ENCODE results near the gene MTG2. TPM values are rescaled to one million over a fixed set of nuclear protein-coding genes. Genes with fewer than 3 reads are reported as not detected.

The MTG2 gene
- total RNA-seq, 1 experiment from 2014 or later: 110 TPM

- no peak overlapping the region for H3K4me3 ChIP-seq (ENCODE audit: low read depth, low read length)
- no peaks in the 10 kb centered on the region for H3K9me3 Mint-ChIP-seq (ENCODE audit: unreplicated experiment)
- CTCF ChIA-PET: interaction anchor here (1.3 kb wide), 1 partner anchor 38 kb away, joined by 3 read pairs; no protein-coding TSS in a partner anchor
- TF ChIP-seq, protein P1, sequence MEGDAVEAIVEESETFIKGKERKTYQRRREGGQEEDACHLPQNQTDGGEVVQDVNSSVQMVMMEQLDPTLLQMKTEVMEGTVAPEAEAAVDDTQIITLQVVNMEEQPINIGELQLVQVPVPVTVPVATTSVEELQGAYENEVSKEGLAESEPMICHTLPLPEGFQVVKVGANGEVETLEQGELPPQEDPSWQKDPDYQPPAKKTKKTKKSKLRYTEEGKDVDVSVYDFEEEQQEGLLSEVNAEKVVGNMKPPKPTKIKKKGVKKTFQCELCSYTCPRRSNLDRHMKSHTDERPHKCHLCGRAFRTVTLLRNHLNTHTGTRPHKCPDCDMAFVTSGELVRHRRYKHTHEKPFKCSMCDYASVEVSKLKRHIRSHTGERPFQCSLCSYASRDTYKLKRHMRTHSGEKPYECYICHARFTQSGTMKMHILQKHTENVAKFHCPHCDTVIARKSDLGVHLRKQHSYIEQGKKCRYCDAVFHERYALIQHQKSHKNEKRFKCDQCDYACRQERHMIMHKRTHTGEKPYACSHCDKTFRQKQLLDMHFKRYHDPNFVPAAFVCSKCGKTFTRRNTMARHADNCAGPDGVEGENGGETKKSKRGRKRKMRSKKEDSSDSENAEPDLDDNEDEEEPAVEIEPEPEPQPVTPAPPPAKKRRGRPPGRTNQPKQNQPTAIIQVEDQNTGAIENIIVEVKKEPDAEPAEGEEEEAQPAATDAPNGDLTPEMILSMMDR (IDR thresholded peaks at IDR 0.05; ENCODE audit: insufficient read depth in 1 of 2, low read depth in 1 of 2, low read length in 1 of 2, severe bottlenecking in 1 of 2, unreplicated experiment in 1 of 2): no peak
- no peak overlapping the region for H3K27ac Mint-ChIP-seq (ENCODE audit: unreplicated experiment)
- no peaks in the 10 kb centered on the region for H3K4me1 Mint-ChIP-seq (ENCODE audit: low read depth, unreplicated experiment)
- H3K36me3 Mint-ChIP-seq (ENCODE audit: insufficient read depth, unreplicated experiment): peaks cover 68% of the 10 kb centered on the region
- H3K4me1 ChIP-seq: no peaks in the 10 kb centered on the region
- intact Hi-C loops (cut with micrococcal nuclease; ENCODE audit: unreplicated experiment): no loop called here
- H3K9me3 ChIP-seq: no peaks in the 10 kb centered on the region
- no TSS peak for BruUV-seq (replicated peaks)
- H3K27me3 ChIP-seq (replicated peaks; ENCODE audit: control insufficient read depth, insufficient read depth, low read length): no peaks in the 10 kb centered on the region
- no peak for DNase-seq
- no peak overlapping the region for H3K4me3 Mint-ChIP-seq (ENCODE audit: unreplicated experiment)
- no peaks in the 10 kb centered on the region for H3K27me3 Mint-ChIP-seq (ENCODE audit: insufficient read depth, unreplicated experiment)
- POLR2A ChIA-PET: no interaction called here
- H3K36me3 ChIP-seq (ENCODE audit: control insufficient read depth, insufficient read depth, low read length): peaks cover 8% of the 10 kb centered on the region; the same call in 1 of the 2 replicates
These were observed 8.6 kb upstream of the MTG2 start for GRCh38 chr20:62174021-62174804.

DNA sequence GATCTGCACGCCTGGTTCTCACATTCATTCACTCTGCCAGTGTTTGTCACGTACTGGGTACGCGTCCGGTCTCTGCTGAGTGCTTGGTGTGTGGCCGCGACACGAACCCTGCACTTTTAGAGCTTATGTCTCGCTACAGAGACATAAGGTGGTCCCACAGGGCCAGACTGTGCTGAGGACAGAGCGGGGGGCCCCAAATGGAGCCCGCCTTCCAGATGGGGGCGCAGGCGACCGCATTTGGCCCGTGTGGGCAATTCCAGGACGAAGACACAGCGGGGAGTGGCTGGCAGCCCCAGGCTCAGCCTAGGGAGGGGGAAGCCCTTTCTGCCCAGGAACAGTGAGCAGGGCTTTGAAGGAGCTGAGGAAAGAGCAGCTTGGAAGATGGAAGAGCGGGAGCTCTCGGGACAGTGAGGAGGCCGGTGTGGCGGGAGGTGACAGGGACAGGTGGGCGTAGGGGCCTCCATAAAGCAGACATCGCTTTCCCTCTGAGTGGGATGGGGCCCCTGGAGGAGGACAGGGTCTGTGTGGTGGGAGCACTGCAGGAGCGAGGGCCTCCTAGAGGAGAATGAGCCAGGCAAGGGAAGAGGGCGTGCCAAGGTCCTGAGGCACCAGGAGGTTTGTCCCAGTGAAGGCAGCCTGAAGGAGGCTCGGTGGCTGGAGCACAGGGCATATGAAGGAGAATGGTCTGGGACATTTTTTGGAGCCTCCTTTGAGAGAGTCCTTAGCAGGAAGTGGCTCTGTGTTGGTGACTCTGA lies 7.8 kb upstream of the MTG2 start:
- Mint-ChIP-seq H3K4me3 (ENCODE audit: unreplicated experiment) (no peak overlapping the region), H3K27me3 (ENCODE audit: insufficient read depth, unreplicated experiment) (no peaks in the 10 kb centered on the region), H3K4me1 (ENCODE audit: low read depth, unreplicated experiment) (no peaks in the 10 kb centered on the region), H3K27ac (ENCODE audit: unreplicated experiment) (peak overlapping the region; percentile 26), H3K9me3 (ENCODE audit: unreplicated experiment) (no peaks in the 10 kb centered on the region), H3K36me3 (ENCODE audit: insufficient read depth, unreplicated experiment) (peaks cover 66% of the 10 kb centered on the region)
- intact Hi-C loops (cut with micrococcal nuclease; ENCODE audit: unreplicated experiment): no loop called here
- Histone ChIP-seq H3K4me1 (no peaks in the 10 kb centered on the region), H3K9me3 (no peaks in the 10 kb centered on the region), H3K27me3 (replicated peaks; ENCODE audit: control insufficient read depth, insufficient read depth, low read length) (no peaks in the 10 kb centered on the region), H3K4me3 (ENCODE audit: low read depth, low read length) (no peak overlapping the region), H3K36me3 (ENCODE audit: control insufficient read depth, insufficient read depth, low read length) (peaks cover 6% of the 10 kb centered on the region; the same call in 1 of the 2 replicates)
- ChIA-PET POLR2A (no interaction called here), CTCF (no interaction called here)
- TF ChIP-seq, protein P1 (IDR thresholded peaks at IDR 0.05; ENCODE audit: insufficient read depth in 1 of 2, low read depth in 1 of 2, low read length in 1 of 2, severe bottlenecking in 1 of 2, unreplicated experiment in 1 of 2): no peak
- no peak for DNase-seq
- no TSS peak for BruUV-seq (replicated peaks)

GRCh38 chr20:62175711-62176110 lies 7.1 kb upstream of the MTG2 start:
- H3K27me3 ChIP-seq (replicated peaks; ENCODE audit: control insufficient read depth, insufficient read depth, low read length): no peaks in the 10 kb centered on the region
- POLR2A ChIA-PET: no interaction called here
- H3K36me3 Mint-ChIP-seq (ENCODE audit: insufficient read depth, unreplicated experiment): peaks cover 63% of the 10 kb centered on the region

More at GRCh38 chr20:62175711-62176110, 7.1 kb upstream of the MTG2 start:
- H3K27me3 Mint-ChIP-seq (ENCODE audit: insufficient read depth, unreplicated experiment): no peaks in the 10 kb centered on the region
- Histone ChIP-seq H3K4me3 (ENCODE audit: low read depth, low read length) (no peak overlapping the region), H3K36me3 (ENCODE audit: control insufficient read depth, insufficient read depth, low read length) (0 out of 2 replicates have a peak, but pooled peaks cover 6% of the 10 kb centered on the region), H3K4me1 (no peaks in the 10 kb centered on the region), H3K9me3 (no peaks in the 10 kb centered on the region)
- no peaks in the 10 kb centered on the region for H3K9me3 Mint-ChIP-seq (ENCODE audit: unreplicated experiment)
- CTCF ChIA-PET: no interaction called here
- intact Hi-C loops (cut with micrococcal nuclease; ENCODE audit: unreplicated experiment): no loop called here
- TF ChIP-seq, protein P1 (IDR thresholded peaks at IDR 0.05; ENCODE audit: insufficient read depth in 1 of 2, low read depth in 1 of 2, low read length in 1 of 2, severe bottlenecking in 1 of 2, unreplicated experiment in 1 of 2): no peak
- H3K4me1 Mint-ChIP-seq (ENCODE audit: low read depth, unreplicated experiment): no peaks in the 10 kb centered on the region
- no peak for DNase-seq
- no TSS peak for BruUV-seq (replicated peaks)
- H3K27ac Mint-ChIP-seq (ENCODE audit: unreplicated experiment): no peak overlapping the region
- H3K4me3 Mint-ChIP-seq (ENCODE audit: unreplicated experiment): no peak overlapping the region

Data from Caco-2 (cell line).